ENCODE data around the gene DRD2. TPM values are rescaled to one million over a fixed set of nuclear protein-coding genes. Genes with fewer than 3 reads are reported as not detected.

The DRD2 gene
- total RNA-seq, 2 donors from 2014 or later = not detected

- no peak for TF ChIP-seq CTCF (IDR thresholded peaks at IDR 0.05)
- DNase-seq (ENCODE audit: low spot score) = no peak
These were observed 82.8 kb downstream of the DRD2 start for GRCh38 chr11:113392236-113392921.

GRCh38 chr11:113389272-113389671, 85.9 kb downstream of the DRD2 start:
- peaks cover 0 to 6% of the 10 kb centered on the region in 2 donors for H3K4me1 ChIP-seq

More at GRCh38 chr11:113392236-113392921, 82.8 kb downstream of the DRD2 start:
- Histone ChIP-seq H3K4me1 (peaks cover 0 to 6% of the 10 kb centered on the region in 2 donors), H3K4me3 (no peak overlapping the region), H3K9me3 (no peaks in the 10 kb centered on the region), H3K27me3 (peaks cover 5 to 6% of the 10 kb centered on the region in 2 donors), H3K36me3 (no peaks in the 10 kb centered on the region), H3K27ac (no peak overlapping the region)

GRCh38 chr11:113387605-113388211, 87.5 kb downstream of the DRD2 start, which contains the start of gene ANKK1:
Gene ANKK1 (plus strand): TSS chr11:113387779. CDS start chr11:113387885, 106 bp downstream.
- Histone ChIP-seq H3K4me3 (peak within 1 kb of the TSS in 1 of 2 donors; percentile 16), H3K27me3 (peaks cover 5 to 7% of the 10 kb centered on the region in 2 donors), H3K9me3 (no peaks in the 10 kb centered on the region), H3K4me1 (peaks cover 0 to 6% of the 10 kb centered on the region in 2 donors), H3K36me3 (no peaks in the 10 kb centered on the region), H3K27ac (no peak within 1 kb of the TSS)
- peak in 1 of 2 donors; percentile 16 for TF ChIP-seq CTCF (IDR thresholded peaks at IDR 0.05)
- DNase-seq (ENCODE audit: low spot score) = no peak

More at GRCh38 chr11:113389272-113389671, 85.9 kb downstream of the DRD2 start:
- no peaks in the 10 kb centered on the region for H3K36me3 ChIP-seq
- no peak for TF ChIP-seq CTCF (IDR thresholded peaks at IDR 0.05)
- H3K4me3 ChIP-seq = no peak overlapping the region
- H3K27me3 ChIP-seq = peaks cover 5 to 7% of the 10 kb centered on the region in 2 donors
- no peak overlapping the region for H3K27ac ChIP-seq
- DNase-seq (ENCODE audit: low spot score) = no peak
- no peaks in the 10 kb centered on the region for H3K9me3 ChIP-seq

- TF ChIP-seq CTCF (IDR thresholded peaks at IDR 0.05) = no peak
- no peak overlapping the region for H3K4me3 ChIP-seq
- peaks cover 0 to 6% of the 10 kb centered on the region in 2 donors for H3K4me1 ChIP-seq
- no peak for DNase-seq (ENCODE audit: low spot score)
- no peaks in the 10 kb centered on the region for H3K9me3 ChIP-seq
- peaks cover 5 to 7% of the 10 kb centered on the region in 2 donors for H3K27me3 ChIP-seq
- no peaks in the 10 kb centered on the region for H3K36me3 ChIP-seq
- H3K27ac ChIP-seq = no peak overlapping the region
These were observed 88.3 kb downstream of the DRD2 start for GRCh38 chr11:113386866-113387265.

- Histone ChIP-seq H3K4me1 (peaks cover 0 to 6% of the 10 kb centered on the region in 2 donors), H3K36me3 (no peaks in the 10 kb centered on the region), H3K27ac (no peak overlapping the region), H3K4me3 (no peak overlapping the region), H3K9me3 (no peaks in the 10 kb centered on the region), H3K27me3 (peaks cover 5 to 7% of the 10 kb centered on the region in 2 donors)
- DNase-seq (ENCODE audit: low spot score) = no peak
- TF ChIP-seq CTCF (IDR thresholded peaks at IDR 0.05) = no peak
These were observed 89.4 kb downstream of the DRD2 start for GRCh38 chr11:113385749-113386148.
